RWPE1 (cell line): ENCODE data around the gene S100A10.

Source experiments
- CTCF ChIA-PET: fragments of 350-600 bp; sonication (Branson Sonifier 250); formaldehyde crosslinking; extraction: SDS; loops from one replicate; lab custom pipeline; 2021; lab: Yijun Ruan, JAX
- POLR2A ChIA-PET: fragments of 400-600 bp; formaldehyde crosslinking; extraction: SDS; loops from one replicate; lab custom pipeline; 2020; ENCODE audit warnings: antibody characterized with exemption; ENCODE audit not compliant: low non-redundant PET; lab: Yijun Ruan, JAX
- DNase-seq: peaks from one replicate; pipeline ENCODE4 v3.0.0; 2012; ENCODE audit warnings: low spot score
- H3K27ac ChIP-seq: fragments of 450-650 bp; 2 replicates; pipeline ENCODE4 v1.5.1; 2017
- CTCF ChIP-seq: fragments of 450-650 bp; conservative IDR thresholded peaks from 2 replicates; pipeline ENCODE4 v1.5.1; 2017; ENCODE audit warnings: low read depth, mild to moderate bottlenecking

Gene S100A10

GRCh38 chr1:151993734-151994496, at the start of gene S100A10:
Gene S100A10, minus strand, starts transcription at chr1:151993859. Its CDS starts 7,629 bp downstream, at chr1:151986230.
- ChIA-PET CTCF (interaction anchor here (0.6 to 1.9 kb wide), 3 partner anchors 41 to 189 kb away, joined by 3 to 7 read pairs (median 3); no protein-coding TSS in a partner anchor), POLR2A (interaction anchor here (0.6 kb wide), 1 partner anchor 1366 kb away, joined by 4 read pairs; no protein-coding TSS in a partner anchor)
- H3K27ac ChIP-seq: peak within 1 kb of the TSS; percentile 100
- TF ChIP-seq CTCF: no peak
- peak; percentile 67 for DNase-seq

- DNase-seq: no peak
- no peak overlapping the region for H3K27ac ChIP-seq
- TF ChIP-seq CTCF: no peak
- POLR2A ChIA-PET: no interaction called here
- CTCF ChIA-PET: interaction anchor here (0.6 kb wide), 1 partner anchor 66 kb away, joined by 3 read pairs; no protein-coding TSS in a partner anchor
Observed at GRCh38 chr1:152042030-152042429, 48.4 kb upstream of the S100A10 start.

- H3K27ac ChIP-seq: no peak overlapping the region
- CTCF ChIA-PET: no interaction called here
- DNase-seq: no peak
- POLR2A ChIA-PET: no interaction called here
- TF ChIP-seq CTCF: no peak
Observed at GRCh38 chr1:152039886-152040285, 46.2 kb upstream of the S100A10 start.

- no peak for DNase-seq
- H3K27ac ChIP-seq: no peak overlapping the region
- TF ChIP-seq CTCF: no peak
- ChIA-PET POLR2A (no interaction called here), CTCF (no interaction called here)
Observed at GRCh38 chr1:152039461-152039860, 45.8 kb upstream of the S100A10 start.

- DNase-seq: no peak
- ChIA-PET POLR2A (no interaction called here), CTCF (no interaction called here)
Observed at GRCh38 chr1:152038871-152039270, 45.2 kb upstream of the S100A10 start.

More at GRCh38 chr1:152038871-152039270, 45.2 kb upstream of the S100A10 start:
- no peak overlapping the region for H3K27ac ChIP-seq
- TF ChIP-seq CTCF: no peak
